Neural cell (in vitro differentiated cells): Measurements from ENCODE around the gene CCNJ. TPM values are rescaled to one million over a fixed set of nuclear protein-coding genes. Genes with fewer than 3 reads are reported as not detected.
A peak's percentile ranks its signal among the peaks of the same experiment; 100 is the strongest.

Source experiments
- H2AFZ ChIP-seq: fragments of 200-600, 300-800 bp; sonication (generic), shearing (Covaris generic); 2 replicates; pipeline ENCODE4 v1.6.0; 2014; ENCODE audit warnings: low read depth, mild to moderate bottlenecking, antibody characterized with exemption, low read length, moderate library complexity
- H3F3A ChIP-seq: fragments of 200-600 bp; shearing (Covaris generic); 2 replicates; pipeline ENCODE4 v1.6.1; 2016; ENCODE audit warnings: mild to moderate bottlenecking, moderate library complexity, mixed read lengths, antibody characterized with exemption, low read length; ENCODE audit not compliant: insufficient read depth, poor library complexity, severe bottlenecking
- H3K27ac ChIP-seq: fragments of 200-600, 300-800 bp; sonication (generic), shearing (Covaris generic); 2 replicates; pipeline ENCODE4 v1.5.1; 2014; ENCODE audit warnings: mild to moderate bottlenecking, low read length, moderate library complexity
- H3K27me3 ChIP-seq: fragments of 300-800, 200-600 bp; sonication (generic), shearing (Covaris generic); 2 replicates; pipeline ENCODE4 v1.6.0; 2014; ENCODE audit warnings: mild to moderate bottlenecking, low read depth, low read length, moderate library complexity; ENCODE audit not compliant: insufficient read depth
- H3K36me3 ChIP-seq: fragments of 300-800, 200-600 bp; sonication (generic), shearing (Covaris generic); 2 replicates; pipeline ENCODE4 v1.5.1; 2014; ENCODE audit warnings: mild to moderate bottlenecking, antibody characterized with exemption, low read length, moderate library complexity; ENCODE audit not compliant: insufficient read depth
- H3K4me2 ChIP-seq: fragments of 300-800, 200-600 bp; sonication (generic), shearing (Covaris generic); 2 replicates; pipeline ENCODE4 v1.6.0; 2014; ENCODE audit warnings: mild to moderate bottlenecking, low read length
- H3K4me3 ChIP-seq: fragments of 300-800, 200-600 bp; sonication (generic), shearing (Covaris generic); 2 replicates; pipeline ENCODE4 v1.5.1; 2014; ENCODE audit warnings: mild to moderate bottlenecking, low read length, moderate library complexity
- H3K79me2 ChIP-seq: fragments of 200-600 bp; shearing (Covaris generic); replicated peaks from 2 replicates; pipeline ENCODE4 v1.6.0; 2014; ENCODE audit warnings: mild to moderate bottlenecking, low read length, moderate library complexity; ENCODE audit not compliant: insufficient read depth
- H3K9ac ChIP-seq: fragments of 300-800, 200-600 bp; sonication (generic), shearing (Covaris generic); 2 replicates; pipeline ENCODE4 v1.6.1; 2016; ENCODE audit warnings: mild to moderate bottlenecking, low read length, mixed read lengths
- H3K9me2 ChIP-seq: fragments of 200-600 bp; shearing (Covaris generic); 2 replicates; pipeline ENCODE4 v1.6.1; 2016; ENCODE audit warnings: mild to moderate bottlenecking, low read length, mixed read lengths; ENCODE audit not compliant: insufficient read depth
- H3K9me3 ChIP-seq: fragments of 200-600, 300-800 bp; sonication (generic), shearing (Covaris generic); 2 replicates; pipeline ENCODE4 v1.6.1; 2016; ENCODE audit warnings: mild to moderate bottlenecking, mixed run types, low read length, moderate library complexity, mixed read lengths
- H4K20me1 ChIP-seq: fragments of 200-600 bp; shearing (Covaris generic); 2 replicates; pipeline ENCODE4 v1.6.1; 2016; ENCODE audit warnings: mild to moderate bottlenecking, mixed run types; ENCODE audit not compliant: insufficient read depth
- EP300 ChIP-seq: fragments of 450-650 bp; conservative IDR thresholded peaks from 2 replicates; pipeline ENCODE4 v1.6.1; 2014; ENCODE audit warnings: antibody characterized with exemption, mild to moderate bottlenecking, moderate library complexity; ENCODE audit not compliant: poor library complexity, severe bottlenecking
- EZH2 ChIP-seq: fragments of 200-600, 300-800 bp; shearing (Covaris generic), sonication (generic); IDR thresholded peaks from 2 replicates; pipeline ENCODE4 v1.6.1; 2014; ENCODE audit warnings: antibody characterized with exemption, low read length, borderline replicate concordance, mild to moderate bottlenecking; ENCODE audit not compliant: insufficient read depth, poor library complexity, severe bottlenecking
- MXI1 ChIP-seq: fragments of 450-650 bp; conservative IDR thresholded peaks from 2 replicates; pipeline ENCODE4 v1.6.1; 2014; ENCODE audit warnings: antibody characterized with exemption, mild to moderate bottlenecking; ENCODE audit not compliant: poor library complexity, severe bottlenecking
- POLR2AphosphoS5 ChIP-seq: IDR thresholded peaks from 2 replicates; pipeline ENCODE4 v1.6.1; 2012
- RAD21 ChIP-seq: fragments of 450-650 bp; conservative IDR thresholded peaks from 2 replicates; pipeline ENCODE4 v1.6.1; 2014; ENCODE audit warnings: antibody characterized with exemption, mild to moderate bottlenecking, moderate library complexity
- REST ChIP-seq: IDR thresholded peaks from 2 replicates; pipeline ENCODE4 v1.6.1; 2012; ENCODE audit warnings: borderline replicate concordance
- SMC3 ChIP-seq: fragments of 450-650 bp; conservative IDR thresholded peaks from 2 replicates; pipeline ENCODE4 v1.6.1; 2014; ENCODE audit warnings: antibody characterized with exemption, mild to moderate bottlenecking, moderate library complexity; ENCODE audit not compliant: poor library complexity
- TAF1 ChIP-seq: IDR thresholded peaks from 2 replicates; pipeline ENCODE4 v1.6.1; 2012; ENCODE audit warnings: low read depth
- polyA plus RNA-seq: library from polyadenylated mRNA; depleted of rRNA; stranded (reverse); fragments of >200 nt; gene quantifications from 2 replicates; pipeline ENCODE4 v1.2.3, GENCODE V29; 2014
- TF ChIP-seq, protein P1 (sequence below): fragments of 450-650 bp; IDR thresholded peaks from 2 replicates; pipeline ENCODE4 v1.5.1; 2014; ENCODE audit warnings: antibody characterized with exemption, mild to moderate bottlenecking, moderate library complexity; ENCODE audit not compliant: poor library complexity, severe bottlenecking

The CCNJ gene
- polyA plus RNA-seq, 1 donor from 2014 or later, result 41.0 TPM

DNA sequence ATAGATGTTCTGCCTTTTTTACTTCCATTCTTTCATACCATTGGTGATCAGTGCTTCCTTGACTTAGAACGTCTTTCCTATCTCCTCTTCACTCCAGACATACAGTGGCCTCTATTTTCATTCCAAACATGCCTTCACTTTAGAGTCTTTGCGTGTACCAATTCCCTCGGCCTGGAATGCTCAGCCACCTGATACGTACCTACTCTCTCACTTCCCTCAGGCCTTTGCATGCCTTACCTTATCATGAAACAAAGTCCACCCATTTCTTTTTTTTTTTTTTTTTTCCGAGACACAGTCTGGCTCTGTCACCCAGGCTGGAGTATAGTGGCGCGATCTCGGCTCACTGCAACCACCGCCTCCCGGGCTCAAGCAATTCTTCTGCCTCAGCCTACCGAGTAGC lies 2.2 kb upstream of the CCNJ start:
- H3K9me2 ChIP-seq, result no peaks in the 10 kb centered on the region
- no peak overlapping the region for H3K27ac ChIP-seq
- peaks cover 4% of the 10 kb centered on the region for H3F3A ChIP-seq
- H4K20me1 ChIP-seq, result no peaks in the 10 kb centered on the region
- H3K4me2 ChIP-seq, result no peak overlapping the region
- H2AFZ ChIP-seq, result no peak overlapping the region
- H3K4me3 ChIP-seq, result no peak overlapping the region
- no peaks in the 10 kb centered on the region for H3K27me3 ChIP-seq
- TF ChIP-seq EP300 (no peak), TAF1 (no peak), MXI1 (no peak), POLR2AphosphoS5 (no peak), EZH2 (no peak), RAD21 (no peak), SMC3 (no peak), REST (no peak)
- TF ChIP-seq, protein P1, sequence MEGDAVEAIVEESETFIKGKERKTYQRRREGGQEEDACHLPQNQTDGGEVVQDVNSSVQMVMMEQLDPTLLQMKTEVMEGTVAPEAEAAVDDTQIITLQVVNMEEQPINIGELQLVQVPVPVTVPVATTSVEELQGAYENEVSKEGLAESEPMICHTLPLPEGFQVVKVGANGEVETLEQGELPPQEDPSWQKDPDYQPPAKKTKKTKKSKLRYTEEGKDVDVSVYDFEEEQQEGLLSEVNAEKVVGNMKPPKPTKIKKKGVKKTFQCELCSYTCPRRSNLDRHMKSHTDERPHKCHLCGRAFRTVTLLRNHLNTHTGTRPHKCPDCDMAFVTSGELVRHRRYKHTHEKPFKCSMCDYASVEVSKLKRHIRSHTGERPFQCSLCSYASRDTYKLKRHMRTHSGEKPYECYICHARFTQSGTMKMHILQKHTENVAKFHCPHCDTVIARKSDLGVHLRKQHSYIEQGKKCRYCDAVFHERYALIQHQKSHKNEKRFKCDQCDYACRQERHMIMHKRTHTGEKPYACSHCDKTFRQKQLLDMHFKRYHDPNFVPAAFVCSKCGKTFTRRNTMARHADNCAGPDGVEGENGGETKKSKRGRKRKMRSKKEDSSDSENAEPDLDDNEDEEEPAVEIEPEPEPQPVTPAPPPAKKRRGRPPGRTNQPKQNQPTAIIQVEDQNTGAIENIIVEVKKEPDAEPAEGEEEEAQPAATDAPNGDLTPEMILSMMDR, result no peak
- H3K79me2 ChIP-seq, result peaks cover 41% of the 10 kb centered on the region
- H3K9ac ChIP-seq, result no peak overlapping the region
- H3K36me3 ChIP-seq, result no peaks in the 10 kb centered on the region
- H3K9me3 ChIP-seq, result no peaks in the 10 kb centered on the region

DNA sequence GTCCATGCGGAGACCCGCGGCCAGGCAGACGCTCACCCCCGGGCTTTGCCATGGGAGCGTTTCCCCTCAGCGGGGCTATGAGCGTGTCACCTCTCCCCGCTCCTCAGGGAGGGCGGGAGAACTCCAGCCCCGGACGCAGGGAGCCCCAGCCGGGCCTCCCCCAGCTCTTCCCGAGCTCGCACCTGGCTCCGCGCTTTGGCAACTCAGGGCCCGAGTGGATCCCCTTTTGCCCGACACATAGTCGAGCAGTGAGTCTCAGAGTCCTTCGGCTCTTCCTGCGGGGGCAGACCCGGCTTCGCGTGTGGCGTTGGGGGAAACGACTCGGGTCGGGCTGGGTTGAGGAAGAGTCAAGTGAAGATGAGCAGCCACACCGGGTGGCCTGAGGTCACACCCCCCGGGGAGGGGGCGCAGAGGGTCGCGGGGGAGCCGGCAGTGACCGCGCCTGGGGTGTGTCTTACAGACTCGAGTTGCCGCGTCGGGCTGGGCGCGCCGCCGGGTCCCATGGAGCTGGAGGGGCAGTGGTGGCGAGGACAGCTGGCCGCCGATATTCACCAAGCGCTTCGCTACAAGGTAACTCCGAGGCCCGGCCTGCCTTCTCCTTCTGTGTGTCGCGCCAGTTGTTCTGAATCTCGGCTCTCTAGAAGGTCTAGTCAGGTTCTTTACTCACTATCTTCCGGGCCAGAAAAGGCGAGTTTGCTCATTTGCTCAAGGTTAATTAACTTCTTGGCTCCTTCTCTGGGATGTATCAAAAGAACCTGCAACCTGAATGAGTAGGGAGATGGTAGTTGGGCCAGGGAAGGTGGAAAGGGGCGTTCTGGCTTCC lies 721 bp downstream of the CCNJ start:
- TF ChIP-seq MXI1 (no peak), TAF1 (no peak), RAD21 (no peak), REST (peak; percentile 10), POLR2AphosphoS5 (peak; percentile 15), EP300 (no peak), EZH2 (no peak), SMC3 (peak; percentile 16)
- TF ChIP-seq, protein P1, result no peak
- Histone ChIP-seq H4K20me1 (no peaks in the 10 kb centered on the region), H3K27me3 (no peaks in the 10 kb centered on the region), H3F3A (peaks cover 4% of the 10 kb centered on the region), H3K9ac (peak overlapping the region; percentile 96), H3K4me3 (peak overlapping the region; percentile 94), H3K27ac (peak overlapping the region; percentile 84), H3K79me2 (peaks cover 69% of the 10 kb centered on the region), H3K9me3 (no peaks in the 10 kb centered on the region), H3K9me2 (no peaks in the 10 kb centered on the region), H2AFZ (peak overlapping the region; percentile 80), H3K36me3 (no peaks in the 10 kb centered on the region), H3K4me2 (peak overlapping the region; percentile 67)
